A549 (cell line): Measurements from ENCODE around the gene ADGRL1. TPM values are rescaled to one million over a fixed set of nuclear protein-coding genes. Genes with fewer than 3 reads are reported as not detected.

ENCODE experiments used
- ATAC-seq, 2 experiments: fragments of 200-7000 bp in 1 of 2; fragments of >200 bp in 1 of 2; cut with Nextera tagmentation in 1 of 2; cut with Tn5 transposase in 1 of 2; 3 replicates each; pipeline versions ENCODE4 v1.8.0 to v1.9.1; 2018 to 2020; ENCODE audit warnings: mild to moderate bottlenecking in 1 of 2, moderate library complexity in 1 of 2
- CTCF ChIA-PET: fragments of 300-600 bp; sonication (Branson Sonifier 250); formaldehyde crosslinking; extraction: SDS; loops from one replicate; lab custom pipeline; 2021; ENCODE audit warnings: antibody characterized with exemption, inconsistent platforms; lab: Yijun Ruan, JAX
- POLR2A ChIA-PET: fragments of 350-600 bp; formaldehyde crosslinking; extraction: SDS; loops from one replicate; lab custom pipeline; 2021; ENCODE audit warnings: antibody characterized with exemption, inconsistent platforms; lab: Yijun Ruan, JAX
- DNase-seq, 2 experiments: peaks; one replicate each; pipeline versions ENCODE4 v3.0.0 to v3.0.0-alpha.2; 2011 to 2016; ENCODE audit warnings: low read depth in 1 of 2, low spot score in 1 of 2
- FAIRE-seq: peaks from 2 replicates; lab custom pipeline; 2011; peaks lifted over from hg19 to GRCh38; lab: Jason Lieb, UNC
- H3K27ac ChIP-seq, 2 experiments: fragments of >200 bp; sonication (Bioruptor Twin); formaldehyde crosslinking; 3 replicates each; pipeline ENCODE4 v1.5.1; 2016 to 2017
- H3K4me1 ChIP-seq: fragments of >200 bp; sonication (Bioruptor Twin); formaldehyde crosslinking; 3 replicates; pipeline ENCODE4 v1.6.1; 2016
- H3K4me2 ChIP-seq: fragments of >200 bp; sonication (Bioruptor Twin); formaldehyde crosslinking; 3 replicates; pipeline ENCODE4 v1.6.1; 2016
- H3K4me3 ChIP-seq: fragments of >200 bp; sonication (Bioruptor Twin); formaldehyde crosslinking; 3 replicates; pipeline ENCODE4 v1.5.1; 2016
- H3K9me3 ChIP-seq: fragments of >200 bp; sonication (Bioruptor Twin); formaldehyde crosslinking; 3 replicates; pipeline ENCODE4 v1.6.1; 2016
- CBX2 ChIP-seq: fragments of 200-600 bp; sonication (generic); IDR thresholded peaks from 2 replicates; pipeline ENCODE4 v1.6.1; 2016; ENCODE audit warnings: low read depth, mild to moderate bottlenecking, borderline replicate concordance
- CBX8 ChIP-seq: fragments of 200-600 bp; sonication (generic); IDR thresholded peaks from 2 replicates; pipeline ENCODE4 v1.6.1; 2016
- CHD2 ChIP-seq: fragments of 150-350 bp; IDR thresholded peaks from 2 replicates; pipeline ENCODE4 v1.6.1; 2014; ENCODE audit warnings: low read length; ENCODE audit not compliant: partially characterized antibody
- CHD4 ChIP-seq: fragments of 200-600 bp; sonication (generic); IDR thresholded peaks from 2 replicates; pipeline ENCODE4 v1.6.1; 2016; ENCODE audit warnings: antibody characterized with exemption, mild to moderate bottlenecking, borderline replicate concordance
- EHMT2 ChIP-seq: fragments of 200-600 bp; sonication (generic); IDR thresholded peaks from 2 replicates; pipeline ENCODE4 v1.6.1; 2016; ENCODE audit warnings: antibody characterized with exemption, low read depth, mild to moderate bottlenecking, moderate library complexity
- ESRRA ChIP-seq: fragments of 150-350 bp; IDR thresholded peaks from 2 replicates; pipeline ENCODE4 v1.6.1; 2014; ENCODE audit warnings: mild to moderate bottlenecking, low read length, borderline replicate concordance
- FOSL2 ChIP-seq, 2 experiments: fragments of 450-650 bp in 1 of 2; fragments of >200 bp in 1 of 2; sonication (Bioruptor Twin) in 1 of 2; formaldehyde crosslinking; IDR thresholded peaks; 2 replicates each; pipeline versions ENCODE4 v1.5.0 to v1.6.1; 2016 to 2020; ENCODE audit warnings: mild to moderate bottlenecking in 1 of 2, moderate library complexity in 1 of 2
- FOXS1 ChIP-seq: fragments of 250-450 bp; sonication (Bioruptor Pico); IDR thresholded peaks from 2 replicates; pipeline ENCODE4 v1.5.0; 2020; ENCODE audit warnings: mild to moderate bottlenecking, moderate library complexity
- GATA3 ChIP-seq: IDR thresholded peaks from 2 replicates; pipeline ENCODE4 v1.6.1; 2012; ENCODE audit warnings: borderline replicate concordance
- HDAC2 ChIP-seq: fragments of 200-600 bp; sonication (generic); IDR thresholded peaks from 2 replicates; pipeline ENCODE4 v1.6.1; 2016
- HEYL ChIP-seq: fragments of 250-450 bp; sonication (Bioruptor Pico); IDR thresholded peaks from 2 replicates; pipeline ENCODE4 v1.8.0; 2021; ENCODE audit warnings: mild to moderate bottlenecking, moderate library complexity
- HOXB5 ChIP-seq: fragments of 250-450 bp; sonication (Bioruptor Pico); IDR thresholded peaks from 2 replicates; pipeline ENCODE4 v1.5.0; 2020; ENCODE audit warnings: mild to moderate bottlenecking, moderate library complexity
- JUN ChIP-seq, 2 experiments: fragments of >200 bp; sonication (Bioruptor Twin); formaldehyde crosslinking; IDR thresholded peaks; 2 replicates in 1 of 2; 3 replicates in 1 of 2; pipeline ENCODE4 v1.6.1; 2016 to 2017
- JUNB ChIP-seq: fragments of >200 bp; sonication (Bioruptor Twin); formaldehyde crosslinking; IDR thresholded peaks from 2 replicates; pipeline ENCODE4 v1.6.1; 2016
- NFE2L2 ChIP-seq: fragments of 150-350 bp; conservative IDR thresholded peaks from 2 replicates; pipeline ENCODE4 v1.6.1; 2014; ENCODE audit warnings: low read length
- NR3C1 ChIP-seq: fragments of >200 bp; sonication (Bioruptor Twin); formaldehyde crosslinking; IDR thresholded peaks from 3 replicates; pipeline ENCODE4 v1.6.1; 2017
- PHF8 ChIP-seq: fragments of 200-600 bp; sonication (generic); IDR thresholded peaks from 2 replicates; pipeline ENCODE4 v1.6.1; 2016; ENCODE audit warnings: low read depth, mild to moderate bottlenecking, antibody characterized with exemption, moderate library complexity, borderline replicate concordance
- POLR2AphosphoS2 ChIP-seq: conservative IDR thresholded peaks from 2 replicates; pipeline ENCODE4 v1.6.1; 2012; ENCODE audit warnings: low read length, improper control_type of control experiment, inconsistent platforms
- RARB ChIP-seq: fragments of 250-450 bp; sonication (Bioruptor Pico); IDR thresholded peaks from 2 replicates; pipeline ENCODE4 v1.8.0; 2021; ENCODE audit warnings: mild to moderate bottlenecking, moderate library complexity
- SMC3 ChIP-seq: fragments of >200 bp; sonication (Bioruptor Twin); formaldehyde crosslinking; IDR thresholded peaks from 3 replicates; pipeline ENCODE4 v1.6.1; 2018; ENCODE audit warnings: inconsistent platforms
- ZC3H11A ChIP-seq: fragments of 450-650 bp; IDR thresholded peaks from 2 replicates; pipeline ENCODE4 v1.6.1; 2014; ENCODE audit warnings: antibody characterized with exemption, mild to moderate bottlenecking
- ZFP36 ChIP-seq: fragments of 450-650 bp; IDR thresholded peaks from 2 replicates; pipeline ENCODE4 v1.6.1; 2014; ENCODE audit warnings: borderline replicate concordance; ENCODE audit not compliant: partially characterized antibody
- ZSCAN20 ChIP-seq: fragments of 250-450 bp; sonication (Bioruptor Pico); IDR thresholded peaks from 2 replicates; pipeline ENCODE4 v1.8.0; 2022; ENCODE audit warnings: mild to moderate bottlenecking, moderate library complexity
- WGBS: methylation state at CpG from one replicate; pipeline ENCODE4 v1.1.6; 2017; ENCODE audit errors: missing lambda C conversion rate; 5-methylcytosine and 5-hydroxymethylcytosine counted together
- polyA plus RNA-seq, 4 experiments: library from polyadenylated mRNA; depleted of rRNA in 3 of 4; stranded (reverse); fragments of >200 nt; fragmentation: RNase III in 1 of 4; extraction: RNeasy Plus Mini Kit Qiagen cat#74134 plus additional on column Dnase treatment in 1 of 4; gene quantifications; 2 replicates in 3 of 4; 3 replicates in 1 of 4; pipeline ENCODE4 v1.2.3, GENCODE V29; 2011 to 2017
- TF ChIP-seq, protein P1 (sequence below): fragments of 150-350 bp; IDR thresholded peaks from 2 replicates; pipeline ENCODE4 v1.6.1; 2014; ENCODE audit warnings: low read depth, mild to moderate bottlenecking, low read length
- TF ChIP-seq, protein P2 (sequence below): fragments of 250-450 bp; sonication (Bioruptor Pico); IDR thresholded peaks from 2 replicates; pipeline ENCODE4 v1.5.0; 2021; ENCODE audit warnings: mild to moderate bottlenecking, moderate library complexity, borderline replicate concordance
- TF ChIP-seq, protein P3 (sequence below): fragments of 450-650 bp; IDR thresholded peaks from 2 replicates; pipeline ENCODE4 v1.6.1; 2014; ENCODE audit warnings: antibody characterized with exemption
- TF ChIP-seq, protein P4 (sequence below): fragments of >200 bp; sonication (Bioruptor Twin); formaldehyde crosslinking; IDR thresholded peaks from 2 replicates; pipeline ENCODE4 v1.6.1; 2016
- TF ChIP-seq, protein P5 (sequence below): IDR thresholded peaks from 2 replicates; pipeline ENCODE4 v1.6.1; 2012; ENCODE audit warnings: low read depth, borderline replicate concordance

The ADGRL1 gene
- polyA plus RNA-seq, 2 of the 4 experiments (the other 2 are of a cell fraction), result 3.9 to 6.0 TPM

DNA sequence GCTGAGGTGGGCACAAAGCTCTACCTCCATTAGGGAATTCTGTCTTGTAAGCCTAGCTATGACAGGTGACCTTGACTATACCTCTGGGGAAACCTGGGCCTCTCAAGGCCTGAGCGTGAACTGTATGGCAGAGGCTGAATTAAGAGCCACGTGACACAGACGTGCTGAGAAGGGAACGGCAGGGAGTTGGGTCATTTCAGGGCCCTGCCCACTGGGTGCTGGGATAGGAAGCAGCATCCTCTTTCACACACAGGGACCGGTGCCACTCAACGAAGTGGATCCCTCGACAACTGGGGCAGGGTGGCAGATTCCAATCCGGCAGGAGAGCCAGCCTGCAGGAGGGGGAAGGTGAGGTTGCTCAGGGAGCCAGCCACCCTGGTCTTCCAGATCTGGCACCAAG lies 78.8 kb downstream of the ADGRL1 start:
- 91% methylated on average over 5 of the region's 8 CpGs for WGBS
- TF ChIP-seq, protein P1, sequence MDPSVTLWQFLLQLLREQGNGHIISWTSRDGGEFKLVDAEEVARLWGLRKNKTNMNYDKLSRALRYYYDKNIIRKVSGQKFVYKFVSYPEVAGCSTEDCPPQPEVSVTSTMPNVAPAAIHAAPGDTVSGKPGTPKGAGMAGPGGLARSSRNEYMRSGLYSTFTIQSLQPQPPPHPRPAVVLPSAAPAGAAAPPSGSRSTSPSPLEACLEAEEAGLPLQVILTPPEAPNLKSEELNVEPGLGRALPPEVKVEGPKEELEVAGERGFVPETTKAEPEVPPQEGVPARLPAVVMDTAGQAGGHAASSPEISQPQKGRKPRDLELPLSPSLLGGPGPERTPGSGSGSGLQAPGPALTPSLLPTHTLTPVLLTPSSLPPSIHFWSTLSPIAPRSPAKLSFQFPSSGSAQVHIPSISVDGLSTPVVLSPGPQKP, result no peak
- TF ChIP-seq, protein P2, sequence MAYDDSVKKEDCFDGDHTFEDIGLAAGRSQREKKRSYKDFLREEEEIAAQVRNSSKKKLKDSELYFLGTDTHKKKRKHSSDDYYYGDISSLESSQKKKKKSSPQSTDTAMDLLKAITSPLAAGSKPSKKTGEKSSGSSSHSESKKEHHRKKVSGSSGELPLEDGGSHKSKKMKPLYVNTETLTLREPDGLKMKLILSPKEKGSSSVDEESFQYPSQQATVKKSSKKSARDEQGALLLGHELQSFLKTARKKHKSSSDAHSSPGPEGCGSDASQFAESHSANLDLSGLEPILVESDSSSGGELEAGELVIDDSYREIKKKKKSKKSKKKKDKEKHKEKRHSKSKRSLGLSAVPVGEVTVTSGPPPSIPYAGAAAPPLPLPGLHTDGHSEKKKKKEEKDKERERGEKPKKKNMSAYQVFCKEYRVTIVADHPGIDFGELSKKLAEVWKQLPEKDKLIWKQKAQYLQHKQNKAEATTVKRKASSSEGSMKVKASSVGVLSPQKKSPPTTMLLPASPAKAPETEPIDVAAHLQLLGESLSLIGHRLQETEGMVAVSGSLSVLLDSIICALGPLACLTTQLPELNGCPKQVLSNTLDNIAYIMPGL, result no peak
- TF ChIP-seq NFE2L2, result no peak
- no peak for TF ChIP-seq PHF8
- TF ChIP-seq, protein P3, sequence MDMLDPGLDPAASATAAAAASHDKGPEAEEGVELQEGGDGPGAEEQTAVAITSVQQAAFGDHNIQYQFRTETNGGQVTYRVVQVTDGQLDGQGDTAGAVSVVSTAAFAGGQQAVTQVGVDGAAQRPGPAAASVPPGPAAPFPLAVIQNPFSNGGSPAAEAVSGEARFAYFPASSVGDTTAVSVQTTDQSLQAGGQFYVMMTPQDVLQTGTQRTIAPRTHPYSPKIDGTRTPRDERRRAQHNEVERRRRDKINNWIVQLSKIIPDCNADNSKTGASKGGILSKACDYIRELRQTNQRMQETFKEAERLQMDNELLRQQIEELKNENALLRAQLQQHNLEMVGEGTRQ, result no peak
- no peak for TF ChIP-seq FOSL2 (IDR thresholded peaks at IDR 0.05)
- TF ChIP-seq FOSL2 (CRISPR knock-in tag; IDR thresholded peaks at IDR 0.05), result no peak
- no peak for TF ChIP-seq HOXB5
- no peak for TF ChIP-seq CBX2
- TF ChIP-seq CBX8, result no peak
- TF ChIP-seq CHD2, result no peak
- TF ChIP-seq POLR2AphosphoS2, result no peak
- no peak for TF ChIP-seq SMC3
- no peak for TF ChIP-seq ZC3H11A
- TF ChIP-seq HEYL (CRISPR knock-in tag), result no peak
- TF ChIP-seq ZSCAN20 (CRISPR knock-in tag), result no peak
- no peak for TF ChIP-seq RARB (CRISPR knock-in tag)
- no peak for TF ChIP-seq ESRRA
- TF ChIP-seq JUN (IDR thresholded peaks at IDR 0.05), result no peak
- TF ChIP-seq CHD4, result no peak
- FAIRE-seq (no peak), DNase-seq (no peak), ATAC-seq (no peak)
- POLR2A ChIA-PET, result no interaction called here
- H3K4me1 ChIP-seq, result no peaks in the 10 kb centered on the region
- no peak overlapping the region for H3K4me3 ChIP-seq
- no peak overlapping the region for H3K4me2 ChIP-seq
- CTCF ChIA-PET, result interaction anchor here (1.2 to 4.5 kb wide), 3 partner anchors 9 to 222 kb away, joined by 3 to 24 read pairs (median 4); partner anchors contain the start of gene ASF1B
- H3K27ac ChIP-seq, result no peak overlapping the region
- no peaks in the 10 kb centered on the region for H3K9me3 ChIP-seq

DNA sequence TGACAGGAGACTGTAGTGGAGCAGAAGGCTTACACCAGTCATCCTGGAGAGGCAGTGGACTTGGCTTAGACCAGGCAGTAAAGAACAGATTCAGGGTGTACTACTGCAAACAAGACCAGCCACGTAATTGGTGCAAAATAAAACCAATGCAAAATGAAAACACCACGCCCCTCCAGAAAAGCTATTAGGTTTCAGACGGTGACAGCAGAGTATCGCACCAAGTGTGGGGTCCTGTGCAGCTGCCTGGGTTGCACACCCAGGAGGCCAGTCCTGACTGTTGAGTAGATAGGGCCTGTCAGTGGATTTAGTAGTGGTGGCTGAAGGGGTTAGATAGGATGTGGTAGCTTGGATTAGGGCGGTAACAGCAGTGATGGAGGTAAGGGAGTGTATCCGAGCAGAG lies 83.0 kb downstream of the ADGRL1 start:
- H3K4me1 ChIP-seq, result peaks cover 10% of the 10 kb centered on the region; the same call in 2 of the 3 replicates
- WGBS, result 97% methylated on average over 6 of the region's 6 CpGs
- ChIA-PET CTCF (interaction anchor here (1.0 kb wide), 2 partner anchors 8 to 51 kb away, joined by 3 to 4 read pairs; partner anchors contain the start of gene MISP3), POLR2A (interaction anchor here (0.6 to 1.0 kb wide), 2 partner anchors 14 to 135 kb away, joined by 4 to 5 read pairs; partner anchors contain the start of gene ASF1B)
- H3K27ac ChIP-seq, result no peak overlapping the region
- no peaks in the 10 kb centered on the region for H3K9me3 ChIP-seq
- FAIRE-seq (no peak), ATAC-seq (no peak), DNase-seq (no peak)
- no peak overlapping the region for H3K4me3 ChIP-seq
- no peak overlapping the region for H3K4me2 ChIP-seq
- TF ChIP-seq FOSL2 (IDR thresholded peaks at IDR 0.05) (no peak), FOSL2 (CRISPR knock-in tag; IDR thresholded peaks at IDR 0.05) (no peak), JUNB (no peak), NR3C1 (no peak), CBX2 (no peak), ESRRA (no peak), ZC3H11A (no peak), ZFP36 (no peak), POLR2AphosphoS2 (no peak), HDAC2 (no peak), EHMT2 (no peak), FOXS1 (CRISPR knock-in tag) (no peak), ZSCAN20 (CRISPR knock-in tag) (no peak), GATA3 (no peak)
- TF ChIP-seq, protein P1, result no peak
- TF ChIP-seq, protein P4, sequence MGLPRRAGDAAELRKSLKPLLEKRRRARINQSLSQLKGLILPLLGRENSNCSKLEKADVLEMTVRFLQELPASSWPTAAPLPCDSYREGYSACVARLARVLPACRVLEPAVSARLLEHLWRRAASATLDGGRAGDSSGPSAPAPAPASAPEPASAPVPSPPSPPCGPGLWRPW, result no peak
- TF ChIP-seq, protein P2, result no peak
- TF ChIP-seq, protein P5, sequence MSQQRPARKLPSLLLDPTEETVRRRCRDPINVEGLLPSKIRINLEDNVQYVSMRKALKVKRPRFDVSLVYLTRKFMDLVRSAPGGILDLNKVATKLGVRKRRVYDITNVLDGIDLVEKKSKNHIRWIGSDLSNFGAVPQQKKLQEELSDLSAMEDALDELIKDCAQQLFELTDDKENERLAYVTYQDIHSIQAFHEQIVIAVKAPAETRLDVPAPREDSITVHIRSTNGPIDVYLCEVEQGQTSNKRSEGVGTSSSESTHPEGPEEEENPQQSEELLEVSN, result no peak
- TF ChIP-seq, protein P3, result no peak
